DOHH2 (cell line): ENCODE data around the gene EML6.

Source experiments
- CTCF ChIP-seq: fragments of 200-600 bp; sonication (generic); IDR thresholded peaks from one replicate; pipeline ENCODE4 v1.5.1; 2014; ENCODE audit warnings: antibody characterized with exemption, mild to moderate bottlenecking, low read depth, low read length; ENCODE audit not compliant: poor library complexity, severe bottlenecking
- EZH2phosphoT487 ChIP-seq: fragments of 200-600 bp; sonication (generic); IDR thresholded peaks from 2 replicates; pipeline ENCODE4 v1.6.1; 2017; ENCODE audit warnings: borderline replicate concordance, mild to moderate bottlenecking, antibody characterized with exemption, low read length, moderate library complexity, mixed read lengths

GRCh38 chr2:54815148-54815539, 91.7 kb downstream of the EML6 start:
- TF ChIP-seq CTCF: no peak
- TF ChIP-seq EZH2phosphoT487: no peak
